K562 (cell line): ENCODE measurements around the gene ZP1. TPM values are rescaled to one million over a fixed set of nuclear protein-coding genes. Genes with fewer than 3 reads are reported as not detected.

ENCODE experiments used
- ATAC-seq: fragments of 200-7000 bp; cut with Tn5 transposase; 3 replicates; pipeline ENCODE4 v1.9.1; 2020; ENCODE audit warnings: moderate library complexity
- BruUV-seq: library from RNA; stranded (reverse); fragments of 400-500 nt; replicated peaks from 2 replicates; lab custom pipeline; 2021; lab: Mats Ljungman, UMichigan
- CTCF ChIA-PET: fragments of 300-600 bp; formaldehyde crosslinking; extraction: SDS; loops from one replicate; lab custom pipeline; 2021; ENCODE audit warnings: low intra/inter-chr PET ratio; lab: Yijun Ruan, JAX
- POLR2A ChIA-PET: fragments of 300-600, 350-650 bp; sonication (Branson Sonifier 250); formaldehyde crosslinking; extraction: SDS; loops from one replicate; lab custom pipeline; 2021; ENCODE audit warnings: antibody characterized with exemption, inconsistent platforms; lab: Yijun Ruan, JAX
- DNase-seq, 4 experiments: peaks; one replicate each; pipeline versions ENCODE4 v3.0.0 to v3.0.0-alpha.2; 2011 to 2018; ENCODE audit warnings: low spot score in 3 of 4, mixed read lengths in 3 of 4; ENCODE audit errors: extremely low read depth in 1 of 4
- FAIRE-seq: peaks from 2 replicates; lab custom pipeline; 2011; peaks lifted over from hg19 to GRCh38; lab: Jason Lieb, UNC
- H2AFZ ChIP-seq: 2 replicates; pipeline ENCODE4 v1.6.0; 2011; ENCODE audit warnings: low read depth, low read length, control low read depth, inconsistent platforms
- H3K27ac ChIP-seq: fragments of 200-600 bp; 3 replicates; pipeline ENCODE4 v1.8.0; 2011; ENCODE audit warnings: low read depth, mild to moderate bottlenecking, control low read depth, inconsistent platforms, low read length, moderate library complexity, mixed read lengths; ENCODE audit errors: extremely low read depth
- H3K27me3 ChIP-seq, 2 experiments: fragments of 300-600 bp in 1 of 2; 2 replicates in 1 of 2; 3 replicates in 1 of 2; pipeline versions ENCODE4 v1.6.0 to v1.8.0; 2011; ENCODE audit warnings: inconsistent platforms in 2 of 2, low read length in 2 of 2, mild to moderate bottlenecking in 1 of 2, mixed read lengths in 1 of 2, moderate library complexity in 1 of 2; ENCODE audit not compliant: control insufficient read depth in 2 of 2, insufficient read depth in 2 of 2
- H3K36me3 ChIP-seq: fragments of 300-600 bp; 3 replicates; pipeline ENCODE4 v1.8.0; 2011; ENCODE audit warnings: mild to moderate bottlenecking, low read length, inconsistent platforms; ENCODE audit not compliant: control insufficient read depth, insufficient read depth
- H3K4me1 ChIP-seq, 2 experiments: fragments of 200-600 bp in 1 of 2; replicated peaks in 1 of 2; 2 replicates in 1 of 2; 3 replicates in 1 of 2; pipeline versions ENCODE4 v1.5.1 to v1.8.0; 2011; ENCODE audit warnings: inconsistent platforms in 2 of 2, low read length in 2 of 2, mild to moderate bottlenecking in 1 of 2, mixed read lengths in 1 of 2, moderate library complexity in 1 of 2; ENCODE audit not compliant: control insufficient read depth in 2 of 2, insufficient read depth in 2 of 2
- H3K4me2 ChIP-seq: 2 replicates; pipeline ENCODE4 v1.6.1; 2011; ENCODE audit warnings: low read length, control low read depth, inconsistent platforms, mixed read lengths; ENCODE audit not compliant: insufficient read depth
- H3K4me3 ChIP-seq: fragments of 200-600 bp; sonication (generic), shearing (Covaris generic); 2 replicates; pipeline ENCODE4 v1.5.1; 2016; ENCODE audit warnings: control low read depth, inconsistent platforms
- H3K79me2 ChIP-seq: fragments of 200-600 bp; 3 replicates; pipeline ENCODE4 v1.8.0; 2011; ENCODE audit warnings: low read length, inconsistent platforms; ENCODE audit not compliant: control insufficient read depth, insufficient read depth
- H3K9ac ChIP-seq, 2 experiments: 2 replicates each; pipeline versions ENCODE4 v1.6.0 to v1.6.1; 2011; ENCODE audit warnings: low read depth in 2 of 2, low read length in 2 of 2, control low read depth in 1 of 2, inconsistent platforms in 1 of 2, mild to moderate bottlenecking in 1 of 2, mixed read lengths in 1 of 2; ENCODE audit not compliant: insufficient read depth in 1 of 2
- H3K9me1 ChIP-seq: one replicate; pipeline ENCODE4 v1.6.0; 2011; ENCODE audit warnings: inconsistent platforms, mild to moderate bottlenecking, low read length, moderate library complexity; ENCODE audit not compliant: control insufficient read depth, insufficient read depth
- H3K9me3 ChIP-seq: replicated peaks from 2 replicates; pipeline ENCODE4 v1.5.1; 2011; ENCODE audit warnings: low read depth, low read length, inconsistent platforms; ENCODE audit not compliant: control insufficient read depth, insufficient read depth
- H4K20me1 ChIP-seq: replicated peaks from 2 replicates; pipeline ENCODE4 v1.6.1; 2011; ENCODE audit warnings: low read length, inconsistent platforms, mixed read lengths; ENCODE audit not compliant: control insufficient read depth, insufficient read depth
- KLF6 ChIP-seq: fragments of 250-450 bp; sonication (Bioruptor Pico); IDR thresholded peaks from 2 replicates; pipeline ENCODE4 v1.4.0; 2020; ENCODE audit warnings: mild to moderate bottlenecking, moderate library complexity, borderline replicate concordance
- MEIS2 ChIP-seq: fragments of 450-650 bp; IDR thresholded peaks from 2 replicates; pipeline ENCODE4 v1.6.1; 2014; ENCODE audit warnings: mild to moderate bottlenecking; ENCODE audit not compliant: partially characterized antibody
- PHF20 ChIP-seq: fragments of 450-650 bp; IDR thresholded peaks from 2 replicates; pipeline ENCODE4 v1.6.1; 2018; ENCODE audit not compliant: partially characterized antibody
- PPARD ChIP-seq: fragments of 250-450 bp; sonication (Bioruptor Pico); IDR thresholded peaks from 2 replicates; pipeline ENCODE4 v1.8.0; 2022; ENCODE audit warnings: inconsistent platforms, mild to moderate bottlenecking, moderate library complexity
- XRCC4 ChIP-seq: IDR thresholded peaks from one replicate; pipeline ENCODE4 v1.6.1; 2011; ENCODE audit not compliant: insufficient read depth, insufficient read length; ENCODE audit errors: extremely low read depth
- WGBS: fragments of 100-300 bp; shearing (Covaris generic); methylation state at CpG from one replicate; pipeline ENCODE4 v1.1.6; 2016; ENCODE audit warnings: low coverage, mixed read lengths; ENCODE audit not compliant: insufficient coverage; ENCODE audit errors: missing lambda C conversion rate; 5-methylcytosine and 5-hydroxymethylcytosine counted together
- in situ Hi-C: fragments of 300-500 bp; cut with MboI; formaldehyde crosslinking; loops from 4 replicates; pipeline ENCODE4 v1.15.0; 2018; ENCODE audit warnings: inconsistent platforms, mixed read lengths
- intact Hi-C: fragments of 100-400 bp; cut with micrococcal nuclease; formaldehyde crosslinking; loops from 2 replicates; pipeline ENCODE4 v1.14.2; 2022
- polyA plus RNA-seq, 8 experiments: library from polyadenylated mRNA; depleted of rRNA in 4 of 8; stranded (reverse) in 5 of 8; unstranded in 3 of 8; fragments of >200 nt; fragmentation: Nextera tagmentation in 2 of 8; fragmentation: Illumina TruSeq in 1 of 8; extraction: Ambion mirVana in 2 of 8; extraction: Trizol in 1 of 8; gene quantifications; 2 replicates each; pipeline versions ENCODE4 v1.2.1 to v1.2.3, GENCODE V29; 2011 to 2014; ENCODE audit warnings: inconsistent platforms in 1 of 8, missing spikeins in 1 of 8
- total RNA-seq, 7 experiments: library from RNA; depleted of rRNA in 6 of 7; stranded (reverse); fragments of >200 nt in 6 of 7; fragmentation: Illumina TruSeq in 2 of 7; extraction: Trizol in 2 of 7; gene quantifications; 2 replicates each; pipeline versions ENCODE4 v1.2.1 to v1.2.3, GENCODE V29; 2011 to 2021; ENCODE audit warnings: low replicate concordance in 1 of 7
- TF ChIP-seq, protein P1 (sequence below), 2 experiments: fragments of 450-650 bp; formaldehyde crosslinking in 1 of 2; IDR thresholded peaks; 2 replicates each; pipeline versions ENCODE4 v1.4.0 to v1.6.1; 2014 to 2020; ENCODE audit warnings: mild to moderate bottlenecking in 2 of 2, borderline replicate concordance in 1 of 2, low read depth in 1 of 2
- TF ChIP-seq, protein P2 (sequence below): fragments of 450-650 bp; IDR thresholded peaks from 2 replicates; pipeline ENCODE4 v1.6.1; 2018; ENCODE audit not compliant: partially characterized antibody

The ZP1 gene
- total and polyA plus RNA-seq, 9 of the 15 experiments (the other 6 are each of a cell fraction or from before 2014, with no cell fraction given): 0.11 to 0.15 TPM; not detected in 7

DNA sequence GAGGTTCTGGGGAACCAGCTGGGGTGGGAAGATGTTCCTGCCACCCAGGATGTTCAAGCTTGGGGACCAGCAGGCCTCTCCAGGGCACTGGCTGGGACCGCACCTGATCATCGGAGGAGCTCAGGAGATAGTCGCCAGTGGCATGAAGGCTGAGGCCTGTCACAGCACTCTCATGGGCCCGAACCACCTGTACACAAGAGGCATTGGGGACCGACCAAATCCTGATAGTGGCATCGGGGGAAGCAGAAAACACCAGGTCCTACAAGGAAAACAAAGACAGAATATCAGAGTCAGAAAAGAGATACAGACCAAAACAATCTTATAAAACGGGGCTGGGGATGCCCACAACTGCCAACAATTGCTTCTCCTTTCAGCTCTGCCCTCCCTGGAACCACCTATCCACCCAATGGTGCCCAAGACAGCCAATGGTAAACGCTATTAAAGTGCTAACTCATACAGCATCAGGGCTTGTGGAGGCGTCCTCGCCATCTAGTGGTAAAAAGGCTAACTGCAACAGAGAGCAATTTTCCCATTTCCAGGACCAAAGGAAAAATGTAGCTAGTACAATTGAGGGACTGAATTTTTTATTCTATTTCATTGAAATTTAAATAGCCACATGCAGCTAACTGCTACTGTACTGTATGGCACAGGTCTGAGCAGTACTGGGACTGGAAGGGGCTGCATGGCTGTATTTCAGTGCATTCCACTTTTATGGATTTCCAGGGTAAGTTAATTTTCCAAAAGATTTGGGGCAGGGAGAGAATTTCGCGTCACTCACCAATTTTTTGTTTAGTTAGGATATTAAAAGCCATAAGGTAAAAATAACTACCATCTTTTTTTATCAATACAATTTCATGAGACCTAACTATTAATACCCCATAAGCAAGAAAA is 31.9 kb downstream of the ZP1 start:
- POLR2A ChIA-PET: interaction anchor here (0.8 to 1.0 kb wide), 3 partner anchors 14 to 72 kb away, joined by 3 to 7 read pairs (median 6); partner anchors contain the start of gene TMEM109
- in situ Hi-C loops: loop anchor here (5.0 kb wide), 1 partner anchor 122 kb away; no protein-coding TSS in a partner anchor
- TF ChIP-seq KLF6 (no peak), MEIS2 (no peak), PPARD (no peak), PHF20 (no peak), XRCC4 (no peak)
- TF ChIP-seq, protein P1, sequence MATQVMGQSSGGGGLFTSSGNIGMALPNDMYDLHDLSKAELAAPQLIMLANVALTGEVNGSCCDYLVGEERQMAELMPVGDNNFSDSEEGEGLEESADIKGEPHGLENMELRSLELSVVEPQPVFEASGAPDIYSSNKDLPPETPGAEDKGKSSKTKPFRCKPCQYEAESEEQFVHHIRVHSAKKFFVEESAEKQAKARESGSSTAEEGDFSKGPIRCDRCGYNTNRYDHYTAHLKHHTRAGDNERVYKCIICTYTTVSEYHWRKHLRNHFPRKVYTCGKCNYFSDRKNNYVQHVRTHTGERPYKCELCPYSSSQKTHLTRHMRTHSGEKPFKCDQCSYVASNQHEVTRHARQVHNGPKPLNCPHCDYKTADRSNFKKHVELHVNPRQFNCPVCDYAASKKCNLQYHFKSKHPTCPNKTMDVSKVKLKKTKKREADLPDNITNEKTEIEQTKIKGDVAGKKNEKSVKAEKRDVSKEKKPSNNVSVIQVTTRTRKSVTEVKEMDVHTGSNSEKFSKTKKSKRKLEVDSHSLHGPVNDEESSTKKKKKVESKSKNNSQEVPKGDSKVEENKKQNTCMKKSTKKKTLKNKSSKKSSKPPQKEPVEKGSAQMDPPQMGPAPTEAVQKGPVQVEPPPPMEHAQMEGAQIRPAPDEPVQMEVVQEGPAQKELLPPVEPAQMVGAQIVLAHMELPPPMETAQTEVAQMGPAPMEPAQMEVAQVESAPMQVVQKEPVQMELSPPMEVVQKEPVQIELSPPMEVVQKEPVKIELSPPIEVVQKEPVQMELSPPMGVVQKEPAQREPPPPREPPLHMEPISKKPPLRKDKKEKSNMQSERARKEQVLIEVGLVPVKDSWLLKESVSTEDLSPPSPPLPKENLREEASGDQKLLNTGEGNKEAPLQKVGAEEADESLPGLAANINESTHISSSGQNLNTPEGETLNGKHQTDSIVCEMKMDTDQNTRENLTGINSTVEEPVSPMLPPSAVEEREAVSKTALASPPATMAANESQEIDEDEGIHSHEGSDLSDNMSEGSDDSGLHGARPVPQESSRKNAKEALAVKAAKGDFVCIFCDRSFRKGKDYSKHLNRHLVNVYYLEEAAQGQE (IDR thresholded peaks at IDR 0.05; ENCODE audit: borderline replicate concordance): peak; percentile 74; the same call in 1 of the 2 replicates
- TF ChIP-seq, protein P1 (CRISPR knock-in tag; IDR thresholded peaks at IDR 0.05; ENCODE audit: low read depth): no peak
- TF ChIP-seq, protein P2, sequence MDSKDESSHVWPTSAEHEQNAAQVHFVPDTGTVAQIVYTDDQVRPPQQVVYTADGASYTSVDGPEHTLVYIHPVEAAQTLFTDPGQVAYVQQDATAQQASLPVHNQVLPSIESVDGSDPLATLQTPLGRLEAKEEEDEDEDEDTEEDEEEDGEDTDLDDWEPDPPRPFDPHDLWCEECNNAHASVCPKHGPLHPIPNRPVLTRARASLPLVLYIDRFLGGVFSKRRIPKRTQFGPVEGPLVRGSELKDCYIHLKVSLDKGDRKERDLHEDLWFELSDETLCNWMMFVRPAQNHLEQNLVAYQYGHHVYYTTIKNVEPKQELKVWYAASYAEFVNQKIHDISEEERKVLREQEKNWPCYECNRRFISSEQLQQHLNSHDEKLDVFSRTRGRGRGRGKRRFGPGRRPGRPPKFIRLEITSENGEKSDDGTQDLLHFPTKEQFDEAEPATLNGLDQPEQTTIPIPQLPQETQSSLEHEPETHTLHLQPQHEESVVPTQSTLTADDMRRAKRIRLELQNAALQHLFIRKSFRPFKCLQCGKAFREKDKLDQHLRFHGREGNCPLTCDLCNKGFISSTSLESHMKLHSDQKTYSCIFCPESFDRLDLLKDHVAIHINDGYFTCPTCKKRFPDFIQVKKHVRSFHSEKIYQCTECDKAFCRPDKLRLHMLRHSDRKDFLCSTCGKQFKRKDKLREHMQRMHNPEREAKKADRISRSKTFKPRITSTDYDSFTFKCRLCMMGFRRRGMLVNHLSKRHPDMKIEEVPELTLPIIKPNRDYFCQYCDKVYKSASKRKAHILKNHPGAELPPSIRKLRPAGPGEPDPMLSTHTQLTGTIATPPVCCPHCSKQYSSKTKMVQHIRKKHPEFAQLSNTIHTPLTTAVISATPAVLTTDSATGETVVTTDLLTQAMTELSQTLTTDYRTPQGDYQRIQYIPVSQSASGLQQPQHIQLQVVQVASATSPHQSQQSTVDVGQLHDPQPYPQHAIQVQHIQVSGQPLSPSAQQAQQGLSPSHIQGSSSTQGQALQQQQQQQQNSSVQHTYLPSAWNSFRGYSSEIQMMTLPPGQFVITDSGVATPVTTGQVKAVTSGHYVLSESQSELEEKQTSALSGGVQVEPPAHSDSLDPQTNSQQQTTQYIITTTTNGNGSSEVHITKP: peak; percentile 33

More for the DNA sequence above, 31.9 kb downstream of the ZP1 start:
- Histone ChIP-seq H3K9me1 (no peaks in the 10 kb centered on the region), H3K9ac (0 out of 4 replicates have a peak overlapping the region, but pooled peaks of 1 of the 2 experiments have one; percentile 32), H3K79me2 (peaks cover 22% of the 10 kb centered on the region), H4K20me1 (peaks cover 16% of the 10 kb centered on the region), H3K9me3 (no peaks in the 10 kb centered on the region), H3K4me1 (peaks cover 0 to 4% of the 10 kb centered on the region in 2 experiments; a peak in 1 of 5 replicates), H3K4me2 (no peak overlapping the region), H3K27me3 (no peaks in the 10 kb centered on the region), H3K27ac (peak overlapping the region; percentile 35; the same call in 2 of the 3 replicates), H3K4me3 (no peak overlapping the region), H3K36me3 (peaks cover 100% of the 10 kb centered on the region), H2AFZ (no peak overlapping the region)
- peak; percentile 93 for ATAC-seq
- intact Hi-C loops: loop anchor here (1.0 kb wide), 1 partner anchor 68 kb away; no protein-coding TSS in a partner anchor
- CTCF ChIA-PET: interaction anchor here (0.6 to 1.9 kb wide), 4 partner anchors 61 to 124 kb away, joined by 3 to 18 read pairs (median 4); no protein-coding TSS in a partner anchor
- 55% methylated on average over 12 of the region's 12 CpGs for WGBS
- DNase-seq: peak; percentile 53 to 74 (median 60)
- FAIRE-seq: peak; percentile 90
- BruUV-seq: no TSS peak
